Thymus (tissue), 11 donors: ENCODE results near the gene SLC25A40. TPM values are rescaled to one million over a fixed set of nuclear protein-coding genes. Genes with fewer than 3 reads are reported as not detected.
"Not testable (repeated sequence)": the region's sequence is repeated elsewhere in the genome, so short reads cannot be mapped to it uniquely, and the experiment has no call there.

Source experiments
- DNase-seq, 9 donors: peaks; one replicate each; pipeline ENCODE4 v3.0.0-alpha.2; 2013; ENCODE audit warnings: low spot score in 9 of 9, low read depth in 6 of 9, missing footprints in 1 of 9
- H3K27ac ChIP-seq, 2 donors: one replicate each; pipeline ENCODE4 v1.5.1; 2013; ENCODE audit warnings: control low read depth in 1 of 2, low read depth in 1 of 2, low read length in 1 of 2, mild to moderate bottlenecking in 1 of 2, moderate library complexity in 1 of 2
- H3K27me3 ChIP-seq, 2 donors: one replicate each; pipeline ENCODE4 v1.5.1; 2013; ENCODE audit warnings: low read length in 1 of 2; ENCODE audit not compliant: control insufficient read depth in 2 of 2, insufficient read depth in 1 of 2
- H3K36me3 ChIP-seq, 2 donors: one replicate each; pipeline ENCODE4 v1.5.1; 2013; ENCODE audit warnings: low read length in 1 of 2, mild to moderate bottlenecking in 1 of 2, moderate library complexity in 1 of 2; ENCODE audit not compliant: control insufficient read depth in 2 of 2, insufficient read depth in 2 of 2
- H3K4me1 ChIP-seq, 2 donors: one replicate each; pipeline ENCODE4 v1.5.1; 2013; ENCODE audit warnings: low read length in 2 of 2; ENCODE audit not compliant: control insufficient read depth in 2 of 2, insufficient read depth in 2 of 2
- H3K4me3 ChIP-seq, 2 donors: one replicate each; pipeline ENCODE4 v1.5.1; 2013; ENCODE audit warnings: low read length in 2 of 2, control low read depth in 1 of 2, mild to moderate bottlenecking in 1 of 2
- H3K9me3 ChIP-seq, 2 donors: one replicate each; pipeline ENCODE4 v1.5.1; 2013; ENCODE audit warnings: low read length in 1 of 2, mild to moderate bottlenecking in 1 of 2; ENCODE audit not compliant: control insufficient read depth in 2 of 2, insufficient read depth in 1 of 2
- WGBS: extraction: QIAGEN DNeasy Blood & Tissue Kit; methylation state at CpG from one replicate; pipeline ENCODE4 v1.1.7; 2013; 5-methylcytosine and 5-hydroxymethylcytosine counted together
- polyA plus RNA-seq: library from polyadenylated mRNA; stranded (reverse); fragments of 200-250 nt; gene quantifications from one replicate; pipeline ENCODE4 v1.2.3, GENCODE V29; 2013
- total RNA-seq: library from RNA; stranded (reverse); fragments of 120-200 nt; gene quantifications from one replicate; pipeline ENCODE4 v1.2.4, GENCODE V29; 2013
- donor health status: healthy.

SLC25A40 gene
- total and polyA plus RNA-seq, 2 donors, result 10.4 to 12.8 TPM

DNA sequence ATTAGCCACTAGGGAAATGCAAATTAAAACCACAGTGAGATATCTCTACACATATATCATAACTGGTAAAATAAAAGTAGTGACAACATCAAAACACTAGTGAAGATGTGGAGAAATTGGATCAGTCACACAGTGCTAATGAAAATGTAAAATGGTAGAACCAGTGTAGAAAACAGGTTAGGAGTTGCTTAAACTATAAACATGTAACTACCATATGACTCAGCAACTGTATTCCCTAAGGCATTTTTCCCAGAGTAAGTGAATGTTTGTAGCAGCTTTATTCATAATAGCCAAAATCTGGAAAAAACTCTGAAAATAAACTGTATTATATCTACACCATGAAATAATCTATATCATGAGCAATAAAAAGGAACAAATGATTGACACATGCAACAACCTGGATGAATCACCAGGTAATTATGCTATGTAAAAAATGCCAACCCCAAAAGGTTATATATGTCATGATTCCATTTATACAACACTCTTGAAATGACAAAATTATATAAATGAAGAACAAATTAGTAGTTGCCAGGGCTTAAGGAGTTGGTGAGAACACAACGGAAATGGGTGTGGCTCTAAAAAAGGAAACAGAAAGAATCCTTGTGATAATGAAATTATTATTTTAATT lies 22.8 kb downstream of the SLC25A40 start:
- 99% methylated on average over 1 of the region's 1 CpG for WGBS
- Histone ChIP-seq H3K27me3 (no peaks in the 10 kb centered on the region), H3K27ac (no peak overlapping the region), H3K36me3 (peaks cover 3 to 26% of the 10 kb centered on the region in 2 donors), H3K9me3 (no peaks in the 10 kb centered on the region), H3K4me3 (no peak overlapping the region), H3K4me1 (no peaks in the 10 kb centered on the region)
- no peak for DNase-seq

DNA sequence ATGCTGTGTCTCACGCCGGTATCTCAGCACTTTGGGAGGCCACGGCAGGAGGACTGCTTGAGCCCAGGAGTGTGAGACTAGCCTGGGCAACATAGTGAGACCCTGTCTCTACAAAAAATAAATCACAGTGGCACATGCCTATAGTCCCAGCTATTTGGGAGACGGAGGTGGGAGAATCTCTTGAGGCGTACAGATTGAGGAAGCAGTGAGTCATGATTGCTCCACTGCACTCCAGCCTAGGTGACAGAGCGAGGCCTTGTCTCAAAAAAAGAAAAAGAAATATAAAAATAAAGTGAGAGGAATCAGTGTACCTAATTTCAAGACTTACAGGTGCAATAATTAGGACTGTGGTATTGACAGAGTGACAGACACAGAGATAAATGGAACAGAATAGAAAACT lies 23.9 kb downstream of the SLC25A40 start:
- H3K9me3 ChIP-seq, result no peaks in the 10 kb centered on the region
- H3K27ac ChIP-seq, result no peak overlapping the region
- no peaks in the 10 kb centered on the region for H3K4me1 ChIP-seq
- 99% methylated on average over 6 of the region's 6 CpGs for WGBS
- H3K36me3 ChIP-seq, result peaks cover 0 to 16% of the 10 kb centered on the region in 2 donors
- no peak for DNase-seq
- H3K27me3 ChIP-seq, result no peaks in the 10 kb centered on the region
- H3K4me3 ChIP-seq, result no peak overlapping the region

DNA sequence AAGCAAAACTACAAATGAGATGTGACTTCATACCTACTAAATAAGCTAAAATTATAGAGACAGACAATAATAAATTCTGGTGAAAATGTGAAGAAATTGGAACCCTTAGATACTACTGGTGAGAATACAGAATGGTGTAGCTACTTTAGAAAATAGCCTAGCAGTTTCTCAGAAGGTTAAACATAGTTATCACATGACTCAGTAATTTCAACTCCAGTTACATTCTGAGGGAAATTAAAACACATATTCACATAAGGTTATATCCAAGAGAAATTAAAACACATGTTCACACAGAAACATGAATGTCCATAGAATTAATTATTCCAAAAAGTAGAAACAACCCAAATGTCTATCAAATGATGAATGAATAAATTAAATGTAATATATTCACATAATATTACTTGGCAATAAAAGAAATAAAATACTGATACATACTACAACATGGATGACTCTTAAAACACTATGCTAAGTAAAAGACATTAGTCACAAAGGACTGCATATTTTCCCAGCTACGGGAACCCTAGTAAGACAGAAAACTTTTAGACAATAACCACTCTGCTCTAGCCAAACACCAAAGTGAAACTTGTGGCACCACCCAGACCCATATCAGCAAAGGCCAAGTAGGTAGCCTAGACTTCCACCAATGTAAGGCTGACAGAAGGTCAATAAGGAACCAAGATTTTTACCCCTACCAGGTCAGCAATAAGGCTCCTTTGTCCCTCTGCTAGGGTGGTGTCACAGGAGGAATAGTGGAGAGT lies 25.1 kb downstream of the SLC25A40 start:
- 97% methylated on average over 1 of the region's 1 CpG for WGBS
- H3K36me3 ChIP-seq, result peaks cover 0 to 15% of the 10 kb centered on the region in 2 donors
- no peak for DNase-seq
- no peaks in the 10 kb centered on the region for H3K27me3 ChIP-seq
- no peaks in the 10 kb centered on the region for H3K9me3 ChIP-seq
- H3K4me3 ChIP-seq, result no peak overlapping the region
- H3K4me1 ChIP-seq, result no peaks in the 10 kb centered on the region
- H3K27ac ChIP-seq, result no peak overlapping the region

DNA sequence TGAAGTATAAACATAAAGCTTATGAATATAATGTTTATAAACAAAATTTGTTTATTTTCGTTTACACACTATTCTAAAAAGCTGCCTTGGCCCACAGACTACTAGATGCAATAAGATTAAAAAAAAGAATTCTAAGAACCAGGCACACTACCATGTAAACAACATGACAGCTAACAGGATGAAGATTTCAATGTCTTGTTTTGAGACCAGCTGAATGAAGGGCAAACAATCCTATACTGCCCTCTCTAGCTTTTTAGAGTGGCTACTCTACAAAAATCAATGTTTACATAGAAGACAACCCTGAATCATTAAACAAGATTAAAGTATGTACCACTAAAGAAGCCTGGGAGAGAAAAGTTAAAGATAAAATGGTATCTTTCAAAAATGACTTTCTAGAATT lies 38.6 kb downstream of the SLC25A40 start:
- H3K36me3 ChIP-seq, result peaks cover 0 to 6% of the 10 kb centered on the region in 2 donors
- H3K27me3 ChIP-seq, result no peaks in the 10 kb centered on the region
- H3K9me3 ChIP-seq, result no peaks in the 10 kb centered on the region
- H3K4me1 ChIP-seq, result no peaks in the 10 kb centered on the region
- no peak overlapping the region for H3K4me3 ChIP-seq
- WGBS, result 56% methylated on average over 1 of the region's 1 CpG
- H3K27ac ChIP-seq, result no peak overlapping the region
- no peak for DNase-seq

DNA sequence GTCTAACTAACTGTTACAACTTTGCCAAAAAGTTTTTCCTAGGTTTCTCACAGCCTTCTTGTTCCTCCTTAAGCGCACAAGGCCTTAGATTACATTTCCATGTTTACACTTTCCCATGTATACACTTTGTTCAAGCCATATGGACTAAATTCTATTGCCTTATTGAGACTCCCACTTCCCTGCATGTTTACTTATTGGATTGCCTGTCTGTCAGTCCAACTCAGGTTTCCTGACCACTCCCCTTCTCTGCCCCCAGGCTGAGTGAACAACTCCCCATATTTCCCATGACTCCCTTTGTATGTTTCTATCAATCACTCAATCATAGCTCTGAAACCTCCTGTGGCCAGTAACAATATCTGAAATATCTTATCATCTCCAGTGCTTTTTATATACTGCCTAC lies 43.0 kb downstream of the SLC25A40 start:
- H3K4me1 ChIP-seq, result no peaks in the 10 kb centered on the region
- no peak overlapping the region for H3K27ac ChIP-seq
- 100% methylated on average over 1 of the region's 1 CpG for WGBS
- no peak for DNase-seq
- peaks cover 0 to 7% of the 10 kb centered on the region in 2 donors for H3K36me3 ChIP-seq
- no peaks in the 10 kb centered on the region for H3K27me3 ChIP-seq
- H3K4me3 ChIP-seq, result no peak overlapping the region
- no peaks in the 10 kb centered on the region for H3K9me3 ChIP-seq

DNA sequence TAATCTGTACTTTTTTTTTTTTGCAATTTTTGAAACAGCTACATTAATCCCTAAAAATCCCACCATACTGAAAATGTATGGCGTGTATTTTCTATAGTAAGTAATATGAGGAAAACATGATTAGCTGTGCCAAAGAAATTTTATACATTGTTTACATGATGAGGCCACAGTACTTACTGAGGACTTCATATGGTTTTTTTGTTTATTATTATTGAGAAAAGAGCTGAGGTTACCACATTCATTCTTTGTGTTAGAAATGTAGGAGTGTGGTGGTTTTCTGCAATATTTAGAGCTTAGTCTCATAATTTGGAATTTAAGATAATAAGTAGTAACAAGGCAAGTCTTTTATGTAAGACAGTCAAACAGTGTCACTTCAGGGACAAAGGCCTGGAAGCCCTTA lies 45.1 kb downstream of the SLC25A40 start:
- no peak overlapping the region for H3K27ac ChIP-seq
- no peaks in the 10 kb centered on the region for H3K9me3 ChIP-seq
- no peak for DNase-seq
- WGBS, result 99% methylated on average over 1 of the region's 1 CpG
- H3K4me1 ChIP-seq, result no peaks in the 10 kb centered on the region
- no peak overlapping the region for H3K4me3 ChIP-seq
- no peaks in the 10 kb centered on the region for H3K27me3 ChIP-seq
- peaks cover 0 to 7% of the 10 kb centered on the region in 2 donors for H3K36me3 ChIP-seq

DNA sequence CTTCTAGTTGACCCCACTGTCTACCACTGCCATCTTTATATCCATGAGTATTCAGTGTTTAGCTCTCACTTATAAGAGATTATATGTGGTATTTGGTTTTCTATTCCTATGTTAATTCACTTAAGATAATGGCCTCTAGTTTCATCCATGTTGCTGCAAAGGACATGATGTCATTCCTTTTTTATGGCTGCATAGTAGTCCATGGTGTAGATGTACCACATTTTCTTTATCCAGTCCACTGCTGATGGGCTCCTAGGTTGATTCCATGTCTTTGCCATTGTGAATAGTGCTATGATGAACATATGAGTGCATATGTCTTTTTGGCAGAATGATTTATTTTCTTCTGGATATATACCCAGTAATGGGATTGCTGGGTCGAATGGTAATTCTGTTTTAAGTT lies 47.8 kb downstream of the SLC25A40 start:
- DNase-seq, H3K4me3 ChIP-seq, H3K36me3 ChIP-seq, H3K27ac ChIP-seq, H3K27me3 ChIP-seq, H3K4me1 ChIP-seq, H3K9me3 ChIP-seq: not testable (repeated sequence)
- WGBS, result 99% methylated on average over 1 of the region's 1 CpG

DNA sequence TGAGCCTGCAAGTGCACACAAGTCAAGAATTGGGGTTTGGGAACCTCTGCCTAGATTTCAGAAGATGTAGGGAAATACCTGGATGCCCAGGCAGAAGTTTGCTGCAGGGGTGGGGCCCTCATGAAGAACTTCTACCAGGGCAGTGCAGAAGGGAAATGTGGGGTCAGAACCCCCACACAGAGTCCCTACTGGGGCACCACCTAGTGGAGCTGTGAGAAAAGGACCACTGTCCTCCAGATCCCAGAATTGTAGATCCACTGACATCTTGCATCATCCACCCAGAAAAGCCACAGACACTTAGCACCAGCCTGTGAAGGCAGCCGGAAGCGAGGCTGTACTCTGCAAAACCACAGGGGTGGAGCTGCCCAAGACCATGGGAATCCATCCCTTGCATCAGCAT lies 50.8 kb downstream of the SLC25A40 start:
- not testable (repeated sequence) for H3K27me3 ChIP-seq, H3K4me1 ChIP-seq, H3K9me3 ChIP-seq, H3K36me3 ChIP-seq, DNase-seq, H3K27ac ChIP-seq, H3K4me3 ChIP-seq
- 97% methylated on average over 2 of the region's 2 CpGs for WGBS

DNA sequence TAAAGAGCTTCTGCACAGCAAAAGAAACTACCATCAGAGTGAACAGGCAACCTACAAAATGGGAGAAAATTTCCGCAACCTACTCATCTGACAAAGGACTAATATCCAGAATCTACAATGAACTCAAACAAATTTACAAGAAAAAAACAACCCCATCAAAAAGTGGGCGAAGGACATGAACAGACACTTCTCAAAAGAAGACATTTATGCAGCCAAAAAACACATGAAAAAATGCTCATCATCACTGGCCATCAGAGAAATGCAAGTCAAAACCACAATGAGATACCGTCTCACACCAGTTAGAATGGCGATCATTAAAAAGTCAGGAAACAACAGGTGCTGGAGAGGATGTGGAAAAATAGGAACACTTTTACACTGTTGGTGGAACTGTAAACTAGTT lies 54.1 kb downstream of the SLC25A40 start:
- H3K4me1 ChIP-seq, H3K27me3 ChIP-seq, H3K27ac ChIP-seq, H3K4me3 ChIP-seq, H3K36me3 ChIP-seq, DNase-seq, H3K9me3 ChIP-seq: not testable (repeated sequence)
- WGBS, result 91% methylated on average over 3 of the region's 4 CpGs
